Brain microvascular endothelial cell (primary cell): ENCODE data around the gene RTBDN.

Source experiments
- DNase-seq: peaks from one replicate; pipeline ENCODE4 v3.0.0-alpha.2; 2020
- H3K27ac ChIP-seq: fragments of 250-450 bp; sonication (Bioruptor Pico); 2 replicates; pipeline ENCODE4 v1.5.1; 2020; ENCODE audit warnings: mild to moderate bottlenecking, moderate library complexity
- H3K27me3 ChIP-seq: fragments of 250-450 bp; sonication (Bioruptor Pico); replicated peaks from 2 replicates; pipeline ENCODE4 v1.5.1; 2020; ENCODE audit warnings: mild to moderate bottlenecking
- H3K36me3 ChIP-seq: fragments of 250-450 bp; sonication (Bioruptor Pico); replicated peaks from 2 replicates; pipeline ENCODE4 v1.5.1; 2020; ENCODE audit warnings: mild to moderate bottlenecking
- H3K4me3 ChIP-seq: 2 replicates; pipeline ENCODE4 v1.5.1; 2011; ENCODE audit warnings: low read depth, mild to moderate bottlenecking, control low read depth, low read length, moderate library complexity
- CTCF ChIP-seq: IDR thresholded peaks from 2 replicates; pipeline ENCODE4 v1.5.1; 2011; ENCODE audit warnings: low read depth, mild to moderate bottlenecking, moderate library complexity, low read length, control low read depth, inconsistent platforms; ENCODE audit errors: missing control alignments
- in situ Hi-C: cut with HindIII; loops from 2 replicates; pipeline ENCODE4 v1.10.0; 2017; ENCODE audit warnings: low sequenced_read_pairs, low pct_ligation_motif_present

The RTBDN gene

GRCh38 chr19:12843328-12843727 lies 8.9 kb upstream of the RTBDN start:
- no peak for DNase-seq
- Histone ChIP-seq H3K27me3 (peaks cover 22% of the 10 kb centered on the region), H3K27ac (no peak overlapping the region), H3K36me3 (no peaks in the 10 kb centered on the region), H3K4me3 (no peak overlapping the region)
- in situ Hi-C loops: no loop called here
- TF ChIP-seq CTCF: no peak

- in situ Hi-C loops: no loop called here
- H3K36me3 ChIP-seq: no peaks in the 10 kb centered on the region
- peaks cover 27% of the 10 kb centered on the region for H3K27me3 ChIP-seq
These were observed 8.1 kb upstream of the RTBDN start for GRCh38 chr19:12842511-12842910.

GRCh38 chr19:12841094-12841493 lies 6.7 kb upstream of the RTBDN start:
- no peak for TF ChIP-seq CTCF
- peaks cover 37% of the 10 kb centered on the region for H3K27me3 ChIP-seq
- in situ Hi-C loops: no loop called here
- peak overlapping the region; percentile 26 for H3K4me3 ChIP-seq
- no peak for DNase-seq
- no peaks in the 10 kb centered on the region for H3K36me3 ChIP-seq
- H3K27ac ChIP-seq: no peak overlapping the region

More at GRCh38 chr19:12842511-12842910, 8.1 kb upstream of the RTBDN start:
- no peak for DNase-seq
- no peak for TF ChIP-seq CTCF
- Histone ChIP-seq H3K4me3 (no peak overlapping the region), H3K27ac (no peak overlapping the region)

- no peak overlapping the region for H3K27ac ChIP-seq
- H3K27me3 ChIP-seq: peaks cover 42% of the 10 kb centered on the region
- peak overlapping the region; percentile 26 for H3K4me3 ChIP-seq
- peak; percentile 84 for DNase-seq
- in situ Hi-C loops: no loop called here
- H3K36me3 ChIP-seq: no peaks in the 10 kb centered on the region
- TF ChIP-seq CTCF: no peak
These were observed 6.0 kb upstream of the RTBDN start for GRCh38 chr19:12840091-12841079.

GRCh38 chr19:12838886-12839756 lies 4.7 kb upstream of the RTBDN start:
- DNase-seq: no peak
- Histone ChIP-seq H3K27me3 (peaks cover 55% of the 10 kb centered on the region), H3K4me3 (no peak overlapping the region), H3K36me3 (no peaks in the 10 kb centered on the region), H3K27ac (no peak overlapping the region)
- TF ChIP-seq CTCF: no peak
- in situ Hi-C loops: no loop called here
